HUES48 (cell line): Measurements from ENCODE around the gene GSAP.

Experiments
- H3K27ac ChIP-seq: one replicate; pipeline ENCODE4 v1.7.0; 2013; ENCODE audit warnings: low read depth, low read length, inconsistent platforms
- H3K27me3 ChIP-seq: 2 replicates; pipeline ENCODE4 v1.6.1; 2013; ENCODE audit warnings: mild to moderate bottlenecking, low read length; ENCODE audit not compliant: control insufficient read depth, insufficient read depth
- H3K36me3 ChIP-seq: 2 replicates; pipeline ENCODE4 v1.6.1; 2013; ENCODE audit warnings: low read length; ENCODE audit not compliant: control insufficient read depth, insufficient read depth
- H3K4me1 ChIP-seq: 2 replicates; pipeline ENCODE4 v1.6.1; 2013; ENCODE audit warnings: mild to moderate bottlenecking, low read length; ENCODE audit not compliant: control insufficient read depth, insufficient read depth
- H3K4me3 ChIP-seq: 2 replicates; pipeline ENCODE4 v1.5.1; 2013; ENCODE audit warnings: mild to moderate bottlenecking, low read depth, low read length
- H3K9ac ChIP-seq: 2 replicates; pipeline ENCODE4 v1.6.1; 2013; ENCODE audit warnings: mild to moderate bottlenecking, low read depth, low read length, moderate library complexity
- H3K9me3 ChIP-seq: 2 replicates; pipeline ENCODE4 v1.6.1; 2013; ENCODE audit warnings: low read length; ENCODE audit not compliant: control insufficient read depth, insufficient read depth

Gene GSAP

GRCh38 chr7:77438131-77438530, 22.0 kb upstream of the GSAP start:
- Histone ChIP-seq H3K27ac (no peak overlapping the region), H3K4me1 (no peaks in the 10 kb centered on the region), H3K36me3 (no peaks in the 10 kb centered on the region), H3K4me3 (no peak overlapping the region), H3K9me3 (no peaks in the 10 kb centered on the region), H3K9ac (no peak overlapping the region), H3K27me3 (no peaks in the 10 kb centered on the region)

GRCh38 chr7:77434570-77435275, 18.6 kb upstream of the GSAP start:
- Histone ChIP-seq H3K4me3 (no peak overlapping the region), H3K9ac (no peak overlapping the region), H3K27ac (no peak overlapping the region), H3K9me3 (no peaks in the 10 kb centered on the region), H3K4me1 (no peaks in the 10 kb centered on the region), H3K36me3 (no peaks in the 10 kb centered on the region), H3K27me3 (no peaks in the 10 kb centered on the region)

GRCh38 chr7:77433901-77434300, 17.8 kb upstream of the GSAP start:
- Histone ChIP-seq H3K9me3 (no peaks in the 10 kb centered on the region), H3K4me1 (peaks cover 5% of the 10 kb centered on the region), H3K36me3 (no peaks in the 10 kb centered on the region), H3K27me3 (no peaks in the 10 kb centered on the region), H3K4me3 (no peak overlapping the region), H3K9ac (no peak overlapping the region), H3K27ac (no peak overlapping the region)

- no peaks in the 10 kb centered on the region for H3K27me3 ChIP-seq
- H3K4me3 ChIP-seq: no peak overlapping the region
- H3K36me3 ChIP-seq: no peaks in the 10 kb centered on the region
- H3K27ac ChIP-seq: no peak overlapping the region
- H3K4me1 ChIP-seq: peaks cover 34% of the 10 kb centered on the region
- H3K9me3 ChIP-seq: no peaks in the 10 kb centered on the region
- H3K9ac ChIP-seq: no peak overlapping the region
Measured at GRCh38 chr7:77430927-77431326, 14.8 kb upstream of the GSAP start.

- H3K4me3 ChIP-seq: no peak overlapping the region
- no peaks in the 10 kb centered on the region for H3K27me3 ChIP-seq
- no peak overlapping the region for H3K9ac ChIP-seq
- H3K36me3 ChIP-seq: no peaks in the 10 kb centered on the region
- no peaks in the 10 kb centered on the region for H3K9me3 ChIP-seq
- H3K4me1 ChIP-seq: peaks cover 47% of the 10 kb centered on the region
- no peak overlapping the region for H3K27ac ChIP-seq
Measured at GRCh38 chr7:77428777-77429231, 12.7 kb upstream of the GSAP start.

GRCh38 chr7:77427996-77428603, 12.0 kb upstream of the GSAP start:
- Histone ChIP-seq H3K27ac (peak overlapping the region; percentile 15), H3K9me3 (no peaks in the 10 kb centered on the region), H3K9ac (no peak overlapping the region), H3K36me3 (no peaks in the 10 kb centered on the region), H3K27me3 (no peaks in the 10 kb centered on the region), H3K4me3 (no peak overlapping the region), H3K4me1 (peaks cover 47% of the 10 kb centered on the region)

- Histone ChIP-seq H3K27me3 (no peaks in the 10 kb centered on the region), H3K27ac (peak overlapping the region; percentile 95), H3K9me3 (no peaks in the 10 kb centered on the region), H3K4me1 (peaks cover 47% of the 10 kb centered on the region), H3K36me3 (no peaks in the 10 kb centered on the region), H3K4me3 (peak overlapping the region; percentile 26; the same call in 1 of the 2 replicates), H3K9ac (no peak overlapping the region; the same call in 1 of the 2 replicates)
Measured at GRCh38 chr7:77426521-77427051, 10.4 kb upstream of the GSAP start.

- peaks cover 47% of the 10 kb centered on the region for H3K4me1 ChIP-seq
- H3K4me3 ChIP-seq: peak overlapping the region; percentile 26
- H3K27ac ChIP-seq: peak overlapping the region; percentile 95
- H3K36me3 ChIP-seq: no peaks in the 10 kb centered on the region
- H3K27me3 ChIP-seq: no peaks in the 10 kb centered on the region
- H3K9me3 ChIP-seq: no peaks in the 10 kb centered on the region
- H3K9ac ChIP-seq: no peak overlapping the region; the same call in 1 of the 2 replicates
Measured at GRCh38 chr7:77426052-77426404, 9.9 kb upstream of the GSAP start.

- Histone ChIP-seq H3K9ac (no peak overlapping the region), H3K4me1 (peaks cover 47% of the 10 kb centered on the region), H3K27me3 (no peaks in the 10 kb centered on the region), H3K4me3 (peak overlapping the region; percentile 39), H3K27ac (peak overlapping the region; percentile 95), H3K36me3 (no peaks in the 10 kb centered on the region), H3K9me3 (no peaks in the 10 kb centered on the region)
Measured at GRCh38 chr7:77425101-77426051, 9.2 kb upstream of the GSAP start.

GRCh38 chr7:77422500-77422899, 6.4 kb upstream of the GSAP start:
- H3K9me3 ChIP-seq: no peaks in the 10 kb centered on the region
- H3K4me3 ChIP-seq: no peak overlapping the region
- H3K4me1 ChIP-seq: peaks cover 28% of the 10 kb centered on the region
- peaks cover 3% of the 10 kb centered on the region; the same call in 1 of the 2 replicates for H3K27me3 ChIP-seq
- H3K36me3 ChIP-seq: no peaks in the 10 kb centered on the region
- no peak overlapping the region for H3K27ac ChIP-seq
- H3K9ac ChIP-seq: no peak overlapping the region
